Endothelial cell of umbilical vein (primary cell): Measurements from ENCODE around the gene ADAM8.

Experiments used
- CTCF ChIP-seq, 2 donors: IDR thresholded peaks; 1 replicate in 1 of 2; 2 replicates in 1 of 2; pipeline ENCODE4 v1.5.1; 2011; ENCODE audit warnings: low read length in 2 of 2, mild to moderate bottlenecking in 2 of 2, moderate library complexity in 2 of 2, control low read depth in 1 of 2, inconsistent platforms in 1 of 2, low read depth in 1 of 2; ENCODE audit not compliant: insufficient read depth in 1 of 2; ENCODE audit errors: extremely low read depth in 1 of 2
- EZH2 ChIP-seq: IDR thresholded peaks from 2 replicates; pipeline ENCODE4 v1.6.1; 2012; ENCODE audit warnings: borderline replicate concordance, low read depth, mild to moderate bottlenecking, moderate library complexity, low read length, inconsistent platforms; ENCODE audit not compliant: severe bottlenecking
- MAX ChIP-seq: IDR thresholded peaks from 2 replicates; pipeline ENCODE4 v1.6.1; 2011; ENCODE audit not compliant: insufficient read depth, insufficient read length
- POLR2A ChIP-seq: IDR thresholded peaks from 2 replicates; pipeline ENCODE4 v1.6.1; 2012; ENCODE audit warnings: low read depth, mild to moderate bottlenecking, control low read depth, low read length
- POLR2AphosphoS5 ChIP-seq: IDR thresholded peaks from 2 replicates; pipeline ENCODE4 v1.6.1; 2012; ENCODE audit warnings: low read depth, mild to moderate bottlenecking, control low read depth, low read length, moderate library complexity; ENCODE audit not compliant: insufficient read depth

- no peak for TF ChIP-seq CTCF (IDR thresholded peaks at IDR 0.05; ENCODE audit: extremely low read depth in 1 of 2, insufficient read depth in 1 of 2, low read depth in 1 of 2, low read length in 2 of 2)
- no peak for TF ChIP-seq POLR2AphosphoS5
- no peak for TF ChIP-seq EZH2
- TF ChIP-seq MAX, result no peak
- TF ChIP-seq POLR2A, result no peak
Measured at GRCh38 chr10:133221331-133221730, 55.3 kb downstream of the ADAM8 start.
